ENCODE data around the gene FLYWCH2. TPM values are rescaled to one million over a fixed set of nuclear protein-coding genes. Genes with fewer than 3 reads are reported as not detected.

Gene FLYWCH2
- total and polyA plus RNA-seq, 2 of the 13 experiments (the other 11 are each of a cell fraction or from before 2014, with no cell fraction given), result 16.9 to 19.8 TPM

GRCh38 chr16:2881783-2882649, 999 bp upstream of the FLYWCH2 start (continued):
- TF ChIP-seq ELK4 (CRISPR knock-in tag; IDR thresholded peaks at IDR 0.05; ENCODE audit: borderline replicate concordance) (no peak), SP5 (CRISPR knock-in tag; IDR thresholded peaks at IDR 0.05; ENCODE audit: borderline replicate concordance, low read depth) (no peak; the same call in 1 of the 2 replicates), MEIS2 (CRISPR knock-in tag; IDR thresholded peaks at IDR 0.05) (no peak), USF2 (IDR thresholded peaks at IDR 0.05; ENCODE audit: low read depth, low read length) (no peak), USF2 (CRISPR knock-in tag; IDR thresholded peaks at IDR 0.05; ENCODE audit: borderline replicate concordance) (no peak), ZNF160 (CRISPR knock-in tag; IDR thresholded peaks at IDR 0.05) (no peak), ZNF260 (CRISPR knock-in tag; IDR thresholded peaks at IDR 0.05; ENCODE audit: borderline replicate concordance, low read depth) (no peak), ZBTB7A (CRISPR knock-in tag; IDR thresholded peaks at IDR 0.05) (peak; percentile 45; the same call in 1 of the 2 replicates), KLF11 (CRISPR knock-in tag; IDR thresholded peaks at IDR 0.05) (no peak), ZNF777 (CRISPR knock-in tag; IDR thresholded peaks at IDR 0.05) (no peak), NR3C1 (CRISPR knock-in tag; IDR thresholded peaks at IDR 0.05) (no peak), ZKSCAN8 (CRISPR knock-in tag; IDR thresholded peaks at IDR 0.05; ENCODE audit: borderline replicate concordance) (no peak; the same call in 1 of the 2 replicates), HIC2 (CRISPR knock-in tag; IDR thresholded peaks at IDR 0.05; ENCODE audit: low read depth) (peak; percentile 92), HOMEZ (CRISPR knock-in tag; IDR thresholded peaks at IDR 0.05; ENCODE audit: low read depth) (no peak), E2F2 (CRISPR knock-in tag; IDR thresholded peaks at IDR 0.05; ENCODE audit: borderline replicate concordance) (no peak), ZNF619 (CRISPR knock-in tag; IDR thresholded peaks at IDR 0.05) (no peak), ZFX (CRISPR knock-in tag; IDR thresholded peaks at IDR 0.05; ENCODE audit: low read depth) (no peak), HNRNPH1 (optimal IDR thresholded peaks at IDR 0.05; ENCODE audit: low read depth, low read length) (no peak), XRCC5 (optimal IDR thresholded peaks at IDR 0.05; ENCODE audit: low read length) (no peak), CERS6 (CRISPR knock-in tag; IDR thresholded peaks at IDR 0.05) (no peak), SSRP1 (CRISPR knock-in tag; IDR thresholded peaks at IDR 0.05) (no peak)

Measured in HepG2 (cell line).